Effector memory CD8-positive, alpha-beta T cell (primary cell): Measurements from ENCODE around the gene TMEM217.

Experiments
- ATAC-seq: fragments of 150-1000 bp; cut with Tn5 transposase; replicated peaks from 2 replicates; pipeline ENCODE4 v1.10.0; 2021; ENCODE audit warnings: mild to moderate bottlenecking, moderate library complexity
- DNase-seq, 3 experiments: peaks; one replicate each; pipeline ENCODE4 v3.0.0; 2021
- H3K27ac Mint-ChIP-seq, 2 donors: one replicate each; pipeline ENCODE4 v1.8.0; 2022; ENCODE audit warnings: mild to moderate bottlenecking in 2 of 2, mixed read lengths in 2 of 2, moderate library complexity in 2 of 2
- H3K27me3 Mint-ChIP-seq, 2 donors: one replicate each; pipeline ENCODE4 v1.8.0; 2022; ENCODE audit warnings: mixed read lengths in 2 of 2
- H3K36me3 Mint-ChIP-seq: one replicate; pipeline ENCODE4 v1.8.0; 2022; ENCODE audit warnings: mild to moderate bottlenecking, moderate library complexity, mixed read lengths; ENCODE audit not compliant: insufficient read depth
- H3K4me1 Mint-ChIP-seq, 2 donors: one replicate each; pipeline ENCODE4 v1.8.0; 2022; ENCODE audit warnings: low read depth in 2 of 2, mixed read lengths in 2 of 2
- H3K4me3 Mint-ChIP-seq, 2 donors: one replicate each; pipeline ENCODE4 v1.8.0; 2022; ENCODE audit warnings: mild to moderate bottlenecking in 2 of 2, mixed read lengths in 2 of 2, moderate library complexity in 2 of 2
- H3K9me3 Mint-ChIP-seq, 2 donors: one replicate each; pipeline ENCODE4 v1.8.0; 2022; ENCODE audit warnings: mixed read lengths in 2 of 2

Gene TMEM217

GRCh38 chr6:37269105-37269504 lies 11.2 kb upstream of the TMEM217 start:
- Mint-ChIP-seq H3K4me1 (peaks cover 19 to 55% of the 10 kb centered on the region in 2 donors), H3K27ac (no peak overlapping the region), H3K9me3 (no peaks in the 10 kb centered on the region), H3K36me3 (peaks cover 3% of the 10 kb centered on the region), H3K4me3 (no peak overlapping the region), H3K27me3 (no peaks in the 10 kb centered on the region)
- DNase-seq (no peak), ATAC-seq (no peak)

GRCh38 chr6:37265860-37266259 lies 7.9 kb upstream of the TMEM217 start:
- ATAC-seq: no peak

GRCh38 chr6:37265001-37265400 lies 7.1 kb upstream of the TMEM217 start:
- ATAC-seq (no peak), DNase-seq (no peak)
- Mint-ChIP-seq H3K27me3 (no peaks in the 10 kb centered on the region), H3K27ac (peak overlapping the region in 1 of 2 donors; percentile 42), H3K4me3 (no peak overlapping the region), H3K36me3 (peaks cover 7% of the 10 kb centered on the region), H3K4me1 (peaks cover 12 to 48% of the 10 kb centered on the region in 2 donors), H3K9me3 (no peaks in the 10 kb centered on the region)

More at GRCh38 chr6:37265860-37266259, 7.9 kb upstream of the TMEM217 start:
- Mint-ChIP-seq H3K4me1 (peaks cover 14 to 52% of the 10 kb centered on the region in 2 donors), H3K27me3 (no peaks in the 10 kb centered on the region), H3K27ac (peak overlapping the region in 1 of 2 donors; percentile 42), H3K4me3 (no peak overlapping the region), H3K36me3 (peaks cover 9% of the 10 kb centered on the region), H3K9me3 (no peaks in the 10 kb centered on the region)
- no peak for DNase-seq

GRCh38 chr6:37262446-37263026 lies 4.6 kb upstream of the TMEM217 start:
- ATAC-seq (no peak), DNase-seq (no peak)
- no peaks in the 10 kb centered on the region for H3K27me3 Mint-ChIP-seq
- H3K4me3 Mint-ChIP-seq: no peak overlapping the region
- H3K9me3 Mint-ChIP-seq: no peaks in the 10 kb centered on the region
- H3K36me3 Mint-ChIP-seq: peaks cover 11% of the 10 kb centered on the region
- H3K27ac Mint-ChIP-seq: peak overlapping the region in 1 of 2 donors; percentile 17
- peaks cover 27 to 61% of the 10 kb centered on the region in 2 donors for H3K4me1 Mint-ChIP-seq

- Mint-ChIP-seq H3K9me3 (no peaks in the 10 kb centered on the region), H3K27me3 (no peaks in the 10 kb centered on the region), H3K4me1 (peaks cover 29 to 68% of the 10 kb centered on the region in 2 donors), H3K36me3 (peaks cover 13% of the 10 kb centered on the region), H3K27ac (no peak overlapping the region), H3K4me3 (no peak overlapping the region)
- ATAC-seq (no peak), DNase-seq (no peak)
These were observed 3.3 kb upstream of the TMEM217 start for GRCh38 chr6:37261198-37261597.

- H3K27me3 Mint-ChIP-seq: no peaks in the 10 kb centered on the region
- ATAC-seq (no peak), DNase-seq (no peak)
- H3K27ac Mint-ChIP-seq: peak overlapping the region in 1 of 2 donors; percentile 99
- H3K4me3 Mint-ChIP-seq: no peak overlapping the region
- peaks cover 28 to 61% of the 10 kb centered on the region in 2 donors for H3K4me1 Mint-ChIP-seq
- peaks cover 13% of the 10 kb centered on the region for H3K36me3 Mint-ChIP-seq
- no peaks in the 10 kb centered on the region for H3K9me3 Mint-ChIP-seq
These were observed 2.5 kb upstream of the TMEM217 start for GRCh38 chr6:37260444-37260843.

GRCh38 chr6:37260040-37260439 lies 2.1 kb upstream of the TMEM217 start:
- no peaks in the 10 kb centered on the region for H3K9me3 Mint-ChIP-seq
- peaks cover 13% of the 10 kb centered on the region for H3K36me3 Mint-ChIP-seq
- no peak for DNase-seq
- H3K27ac Mint-ChIP-seq: peak overlapping the region in 1 of 2 donors; percentile 99
- H3K27me3 Mint-ChIP-seq: no peaks in the 10 kb centered on the region
- H3K4me1 Mint-ChIP-seq: peaks cover 25 to 57% of the 10 kb centered on the region in 2 donors
- ATAC-seq: no peak
- peak overlapping the region in 1 of 2 donors; percentile 97 for H3K4me3 Mint-ChIP-seq

- Mint-ChIP-seq H3K4me3 (peak overlapping the region; percentile 95 to 97), H3K27ac (peak overlapping the region; percentile 98 to 99), H3K9me3 (no peaks in the 10 kb centered on the region), H3K36me3 (peaks cover 13% of the 10 kb centered on the region), H3K4me1 (peaks cover 25 to 49% of the 10 kb centered on the region in 2 donors), H3K27me3 (no peaks in the 10 kb centered on the region)
- ATAC-seq (peak; percentile 23), DNase-seq (no peak)
These were observed 1.2 kb upstream of the TMEM217 start for GRCh38 chr6:37259191-37259590.

GRCh38 chr6:37258405-37259105 lies 611 bp upstream of the TMEM217 start:
- ATAC-seq: no peak

GRCh38 chr6:37257320-37257633 lies 667 bp downstream of the TMEM217 start:
- peaks cover 24 to 37% of the 10 kb centered on the region in 2 donors for H3K4me1 Mint-ChIP-seq

More at GRCh38 chr6:37258405-37259105, 611 bp upstream of the TMEM217 start:
- Mint-ChIP-seq H3K4me1 (peaks cover 24 to 48% of the 10 kb centered on the region in 2 donors), H3K27me3 (peaks cover 0 to 2% of the 10 kb centered on the region in 2 donors), H3K27ac (peak overlapping the region; percentile 98 to 99), H3K36me3 (peaks cover 10% of the 10 kb centered on the region), H3K4me3 (peak overlapping the region; percentile 95 to 97), H3K9me3 (no peaks in the 10 kb centered on the region)
- DNase-seq: no peak

GRCh38 chr6:37256692-37257319 lies 1.1 kb downstream of the TMEM217 start:
- ATAC-seq (no peak), DNase-seq (no peak)
- Mint-ChIP-seq H3K9me3 (no peaks in the 10 kb centered on the region), H3K27me3 (peaks cover 0 to 6% of the 10 kb centered on the region in 2 donors), H3K4me1 (peaks cover 24 to 35% of the 10 kb centered on the region in 2 donors), H3K27ac (peak overlapping the region in 1 of 2 donors; percentile 99), H3K36me3 (peaks cover 7% of the 10 kb centered on the region), H3K4me3 (peak overlapping the region; percentile 95 to 97)

More at GRCh38 chr6:37257320-37257633, 667 bp downstream of the TMEM217 start:
- Mint-ChIP-seq H3K27me3 (peaks cover 0 to 6% of the 10 kb centered on the region in 2 donors), H3K9me3 (no peaks in the 10 kb centered on the region), H3K27ac (peak overlapping the region; percentile 98 to 99), H3K36me3 (peaks cover 7% of the 10 kb centered on the region), H3K4me3 (peak overlapping the region; percentile 95 to 97)
- ATAC-seq (no peak), DNase-seq (no peak)

- Mint-ChIP-seq H3K4me1 (peaks cover 19 to 31% of the 10 kb centered on the region in 2 donors), H3K4me3 (no peak overlapping the region), H3K36me3 (peaks cover 7% of the 10 kb centered on the region), H3K27me3 (peaks cover 0 to 10% of the 10 kb centered on the region in 2 donors), H3K27ac (no peak overlapping the region), H3K9me3 (no peaks in the 10 kb centered on the region)
- ATAC-seq (no peak), DNase-seq (no peak)
These were observed 3.1 kb downstream of the TMEM217 start for GRCh38 chr6:37254881-37255280.

GRCh38 chr6:37253486-37254007 lies 4.4 kb downstream of the TMEM217 start:
- DNase-seq (no peak), ATAC-seq (no peak)
- H3K4me3 Mint-ChIP-seq: no peak overlapping the region
- H3K36me3 Mint-ChIP-seq: peaks cover 7% of the 10 kb centered on the region
- peaks cover 0 to 11% of the 10 kb centered on the region in 2 donors for H3K27me3 Mint-ChIP-seq
- H3K27ac Mint-ChIP-seq: no peak overlapping the region
- H3K9me3 Mint-ChIP-seq: no peaks in the 10 kb centered on the region
- peaks cover 10 to 17% of the 10 kb centered on the region in 2 donors for H3K4me1 Mint-ChIP-seq
